Measurements from ENCODE around the gene C10orf67.
"Not testable (repeated sequence)": the region's sequence is repeated elsewhere in the genome, so short reads cannot be mapped to it uniquely, and the experiment has no call there.

C10orf67 gene

GRCh38 chr10:23263441-23264164 is 81.0 kb downstream of the C10orf67 start:
- no peak for DNase-seq
- no peak for ATAC-seq

GRCh38 chr10:23262928-23263327 is 81.7 kb downstream of the C10orf67 start:
- DNase-seq = no peak
- no peak for ATAC-seq

- DNase-seq = no peak
- ATAC-seq = no peak
Observed at GRCh38 chr10:23258516-23258915, 86.1 kb downstream of the C10orf67 start.

GRCh38 chr10:23253780-23254179 is 90.8 kb downstream of the C10orf67 start:
- no peak for ATAC-seq
- DNase-seq = no peak

DNA sequence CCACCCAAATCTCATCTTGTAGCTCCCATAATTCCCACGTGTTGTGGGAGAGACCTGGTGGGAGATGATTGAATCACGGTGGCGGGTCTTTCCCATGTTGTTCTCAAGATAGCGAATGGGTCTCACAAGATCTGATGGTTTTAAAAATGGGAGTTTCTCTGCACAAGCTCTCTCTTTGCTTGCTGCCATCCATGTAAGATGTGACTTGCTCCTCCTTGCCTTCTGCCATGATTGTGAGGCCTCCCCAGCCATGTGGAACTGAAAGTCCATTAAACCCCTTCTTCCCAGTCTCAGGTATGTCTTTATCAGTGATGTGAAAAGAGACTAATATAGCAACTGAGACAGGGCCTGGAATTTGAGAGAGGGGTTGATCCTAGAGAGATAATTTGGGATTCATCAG is 91.7 kb downstream of the C10orf67 start:
- DNase-seq, ATAC-seq: not testable (repeated sequence)

GRCh38 chr10:23241779-23242178 is 102.8 kb downstream of the C10orf67 start:
- ATAC-seq, DNase-seq: not testable (repeated sequence)

GRCh38 chr10:23238015-23238414 is 106.6 kb downstream of the C10orf67 start:
- no peak for ATAC-seq
- DNase-seq = no peak

DNA sequence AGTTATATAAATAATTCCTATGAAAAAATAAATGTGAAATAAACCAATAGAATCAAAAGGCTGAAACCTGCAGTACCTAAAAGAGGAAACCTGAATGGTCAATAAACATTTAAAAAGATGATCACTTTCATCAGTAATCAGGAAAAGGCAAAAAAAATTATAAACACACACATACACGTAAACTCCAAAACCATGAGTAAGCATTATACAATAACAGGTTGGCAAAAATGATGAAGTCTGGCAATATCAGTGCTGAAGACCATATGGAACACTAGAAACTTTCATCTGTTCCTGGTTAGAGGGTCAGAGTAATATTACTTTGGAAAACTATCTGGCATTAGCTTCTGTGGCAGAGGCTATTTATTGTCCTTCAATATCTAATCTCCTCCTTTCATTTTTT is 114.0 kb downstream of the C10orf67 start:
- no peak for DNase-seq
- ATAC-seq = no peak

- ATAC-seq (no peak), DNase-seq (no peak)
Observed at GRCh38 chr10:23217471-23217870, 127.1 kb downstream of the C10orf67 start.

- no peak for ATAC-seq
- DNase-seq = no peak
Observed at GRCh38 chr10:23205972-23206642, 138.5 kb downstream of the C10orf67 start.

GRCh38 chr10:23204773-23205172 is 139.8 kb downstream of the C10orf67 start:
- DNase-seq = no peak
- no peak for ATAC-seq

GRCh38 chr10:23203369-23204325 is 140.9 kb downstream of the C10orf67 start:
- DNase-seq (no peak), ATAC-seq (no peak)

DNA sequence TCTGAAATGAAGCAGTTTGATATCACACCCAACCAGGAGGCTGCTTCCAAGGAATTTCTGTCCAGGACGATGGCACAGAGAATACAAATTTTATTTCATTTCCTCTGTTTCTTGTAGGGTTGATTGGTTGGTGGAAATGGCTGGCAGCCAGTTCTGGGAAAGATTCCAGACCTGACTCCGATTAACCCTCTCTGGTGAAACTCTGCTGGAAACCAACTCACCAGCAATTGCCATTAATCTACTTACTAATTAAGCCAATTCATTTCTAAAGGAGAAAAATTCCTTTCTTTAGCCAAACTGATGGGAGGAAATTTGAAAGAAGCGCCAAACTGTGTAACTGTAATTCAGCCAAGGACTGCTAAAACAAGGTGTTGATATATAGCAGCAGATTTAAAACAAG is 141.8 kb downstream of the C10orf67 start:
- ATAC-seq (no peak), DNase-seq (no peak)

DNA sequence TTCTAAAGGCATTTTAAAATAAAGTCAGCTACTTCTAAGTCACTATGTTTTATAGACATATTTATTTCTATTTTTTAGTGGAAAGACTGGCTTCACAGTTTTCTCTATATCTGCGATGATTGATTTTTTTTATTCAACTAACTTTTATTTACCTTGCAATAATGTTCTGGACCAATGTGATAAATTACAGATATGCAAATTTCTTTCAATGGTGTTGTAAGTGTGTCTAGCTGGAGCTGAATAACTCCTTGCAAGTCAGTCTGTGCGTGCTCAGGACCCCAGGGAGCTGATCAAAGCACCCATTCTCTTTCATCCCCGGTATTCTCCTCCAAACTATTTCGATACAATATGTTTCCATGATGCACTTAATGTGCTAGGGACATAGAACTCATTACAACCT is 142.8 kb downstream of the C10orf67 start:
- ATAC-seq (no peak), DNase-seq (no peak)

DNA sequence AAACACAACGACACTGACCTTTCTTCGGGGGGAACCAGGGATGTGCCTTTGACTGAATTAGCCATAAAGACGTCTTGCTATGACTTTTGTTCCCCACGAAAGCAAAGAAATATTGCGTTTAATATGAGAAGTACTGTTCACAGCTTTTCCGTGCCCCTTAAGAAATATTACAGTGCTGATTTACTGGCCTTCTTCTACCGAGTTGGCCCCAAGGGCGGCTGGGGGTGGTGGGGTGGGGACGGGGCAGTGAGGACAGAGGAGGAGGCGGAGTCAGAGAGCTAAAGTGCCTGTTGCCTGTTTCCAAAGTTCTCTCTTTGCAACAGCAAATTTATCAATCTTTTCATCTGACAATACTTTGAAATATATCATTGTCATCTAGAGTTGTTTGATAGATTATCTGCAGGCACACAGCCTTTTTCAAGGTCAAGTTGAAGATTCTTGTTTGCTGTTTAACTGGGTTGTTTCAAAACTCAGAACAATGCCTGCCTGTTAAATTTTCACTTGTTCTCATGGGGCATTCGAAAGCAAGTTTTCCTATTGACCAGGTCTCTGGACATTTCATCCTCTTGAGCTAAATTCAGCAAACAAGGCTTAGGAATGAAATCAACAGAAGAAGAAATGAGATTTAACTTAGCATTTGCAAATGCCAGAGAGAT is 143.5 kb downstream of the C10orf67 start:
- no peak for ATAC-seq

DNA sequence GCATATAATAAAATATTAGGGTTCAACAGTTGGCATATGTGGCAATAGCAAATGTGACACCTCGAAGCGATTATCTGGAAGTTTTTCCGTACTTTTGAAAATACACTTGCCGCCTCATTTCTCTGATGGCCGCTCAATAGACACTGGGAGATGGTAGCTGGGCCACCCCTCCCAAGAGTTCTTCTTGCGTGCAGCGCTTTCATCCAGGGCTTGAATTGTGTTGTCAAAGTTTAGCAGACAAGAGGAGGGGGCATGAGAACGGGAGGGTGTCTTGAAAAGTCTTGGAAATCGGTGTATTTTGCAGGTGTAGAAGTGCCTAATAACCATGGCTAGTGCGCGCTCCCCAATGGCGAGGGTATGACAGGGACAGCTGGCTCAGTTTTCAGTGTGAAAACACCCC is 144.0 kb downstream of the C10orf67 start:
- ATAC-seq (no peak), DNase-seq (no peak)

More for the DNA sequence above, 143.5 kb downstream of the C10orf67 start:
- no peak for DNase-seq

- DNase-seq (no peak), ATAC-seq (no peak)
Observed at GRCh38 chr10:23199768-23200511, 144.7 kb downstream of the C10orf67 start.

DNA sequence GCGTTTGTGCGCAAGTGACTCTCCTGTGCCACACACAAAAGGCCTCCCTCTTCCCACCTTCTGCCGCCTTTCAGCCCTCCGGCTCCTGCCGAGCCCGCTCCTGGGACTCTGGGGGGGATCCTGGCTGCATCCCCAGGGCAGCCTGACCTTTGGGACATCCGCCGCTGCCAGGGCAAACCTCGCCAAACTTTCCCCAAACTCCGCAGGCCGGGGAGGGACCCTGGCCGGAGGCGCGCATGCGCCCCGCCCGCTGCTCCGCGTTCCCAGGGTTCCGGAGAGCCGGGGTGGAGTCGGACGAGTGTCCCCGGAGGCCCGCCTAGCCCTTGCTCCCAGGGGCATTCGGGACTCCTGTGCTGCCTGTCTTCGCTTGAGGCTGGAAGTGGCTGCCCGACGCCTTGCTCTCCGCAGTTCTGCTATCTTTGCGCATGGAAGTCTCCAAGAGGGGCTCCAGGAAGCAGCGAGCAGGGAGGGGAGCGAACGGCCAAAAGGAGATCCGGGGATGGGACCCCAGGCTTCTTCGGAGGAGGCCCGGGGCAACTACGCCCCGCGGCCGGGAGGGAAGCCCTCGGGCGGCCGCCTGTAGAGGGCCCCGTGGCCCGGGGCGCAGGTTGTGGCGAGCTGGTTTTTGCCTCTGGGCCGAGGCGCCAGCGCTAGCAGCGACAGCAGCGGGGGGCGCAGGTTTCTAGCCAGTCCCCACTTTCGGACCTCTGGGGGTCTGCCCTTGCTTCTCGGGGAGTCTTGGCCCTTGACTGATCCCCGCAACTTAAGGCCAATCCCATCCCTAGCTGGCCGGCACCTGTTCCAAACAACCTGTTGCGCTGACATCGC is 145.4 kb downstream of the C10orf67 start:
- DNase-seq (no peak), ATAC-seq (no peak)

DNA sequence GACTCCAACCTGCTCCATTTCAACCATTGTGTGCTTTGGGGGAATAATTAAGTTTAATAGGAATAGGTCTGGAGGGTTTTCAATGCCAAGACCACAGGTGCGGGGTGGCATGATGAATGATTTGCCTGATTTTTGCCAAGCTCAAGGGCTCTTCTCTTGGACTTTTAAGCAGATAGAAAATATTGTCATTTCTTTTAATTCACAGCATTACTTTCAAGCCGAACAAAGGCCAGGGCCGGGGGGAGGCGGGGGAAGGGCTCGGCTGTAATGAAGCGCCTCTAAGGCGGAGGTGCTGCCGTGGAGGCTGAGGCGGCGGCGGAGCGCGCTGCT is 146.0 kb downstream of the C10orf67 start:
- ATAC-seq (no peak), DNase-seq (no peak)

- ATAC-seq = no peak
- DNase-seq = no peak
Observed at GRCh38 chr10:23197416-23197861, 147.2 kb downstream of the C10orf67 start.

- no peak for ATAC-seq
- DNase-seq = no peak
Observed at GRCh38 chr10:23196915-23197314, 147.7 kb downstream of the C10orf67 start.
